Measurements from ENCODE around the gene DDN. TPM values are rescaled to one million over a fixed set of nuclear protein-coding genes. Genes with fewer than 3 reads are reported as not detected.
A peak's percentile ranks its signal among the peaks of the same experiment; 100 is the strongest.

DDN gene
- total RNA-seq, 1 experiment from 2014 or later = 3.5 TPM

- Histone ChIP-seq H3K27ac (ENCODE audit: low read length) (no peak overlapping the region), H3K4me3 (ENCODE audit: low read length) (peak overlapping the region; percentile 67; the same call in 1 of the 2 replicates), H3K9me3 (ENCODE audit: low read length) (no peaks in the 10 kb centered on the region), H3K79me2 (ENCODE audit: low read length) (no peaks in the 10 kb centered on the region), H2AFZ (ENCODE audit: low read length) (peak overlapping the region; percentile 74; the same call in 1 of the 2 replicates), H3K9ac (ENCODE audit: low read length) (no peak overlapping the region), H3K9me2 (replicated peaks; ENCODE audit: low read length) (no peaks in the 10 kb centered on the region), H4K20me1 (ENCODE audit: low read length) (no peaks in the 10 kb centered on the region), H3K4me2 (ENCODE audit: low read length) (peak overlapping the region; percentile 94), H3F3A (ENCODE audit: low read length, unreplicated experiment) (no peaks in the 10 kb centered on the region), H3K36me3 (ENCODE audit: low read depth, low read length) (no peaks in the 10 kb centered on the region), H3K4me1 (ENCODE audit: insufficient read depth, low read length) (peaks cover 29% of the 10 kb centered on the region), H3K27me3 (ENCODE audit: low read length) (peaks cover 52% of the 10 kb centered on the region)
- ATAC-seq = peak; percentile 19
- BruUV-seq (replicated peaks) = no TSS peak
- DNase-seq = no peak
- no peak for TF ChIP-seq EZH2phosphoT487 (IDR thresholded peaks at IDR 0.05; ENCODE audit: borderline replicate concordance, low read length)
- TF ChIP-seq CTCF (conservative IDR thresholded peaks at IDR 0.05; ENCODE audit: low read depth, low read length) = peak; percentile 18; the same call in 1 of the 2 replicates
- intact Hi-C loops (cut with micrococcal nuclease) = loop anchor here (5.0 kb wide), 1 partner anchor 129 kb away; the partner anchor contains the start of gene DDX23
- POLR2A ChIA-PET (ENCODE audit: unreplicated experiment) = no interaction called here
- CTCF ChIA-PET = interaction anchor here (0.6 kb wide), 1 partner anchor 14 kb away, joined by 4 read pairs; no protein-coding TSS in a partner anchor
These were observed 18.0 kb downstream of the DDN start for GRCh38 chr12:48980953-48981756.

GRCh38 chr12:48980389-48980952, 18.7 kb downstream of the DDN start:
- Histone ChIP-seq H3K4me3 (ENCODE audit: low read length) (peak overlapping the region; percentile 67), H3K36me3 (ENCODE audit: low read depth, low read length) (no peaks in the 10 kb centered on the region), H3K4me2 (ENCODE audit: low read length) (peak overlapping the region; percentile 94), H3F3A (ENCODE audit: low read length, unreplicated experiment) (no peaks in the 10 kb centered on the region), H3K27me3 (ENCODE audit: low read length) (peaks cover 52% of the 10 kb centered on the region), H2AFZ (ENCODE audit: low read length) (peak overlapping the region; percentile 74), H3K9me3 (ENCODE audit: low read length) (no peaks in the 10 kb centered on the region), H3K9me2 (replicated peaks; ENCODE audit: low read length) (no peaks in the 10 kb centered on the region), H3K9ac (ENCODE audit: low read length) (no peak overlapping the region), H4K20me1 (ENCODE audit: low read length) (no peaks in the 10 kb centered on the region), H3K27ac (ENCODE audit: low read length) (no peak overlapping the region), H3K4me1 (ENCODE audit: insufficient read depth, low read length) (peaks cover 29% of the 10 kb centered on the region), H3K79me2 (ENCODE audit: low read length) (no peaks in the 10 kb centered on the region)
- POLR2A ChIA-PET (ENCODE audit: unreplicated experiment) = no interaction called here
- peak; percentile 16 for DNase-seq
- TF ChIP-seq CTCF (conservative IDR thresholded peaks at IDR 0.05; ENCODE audit: low read depth, low read length) = peak; percentile 38; the same call in 1 of the 2 replicates
- no peak for TF ChIP-seq EZH2 (IDR thresholded peaks at IDR 0.05; ENCODE audit: low read length, unreplicated experiment)
- intact Hi-C loops (cut with micrococcal nuclease) = loop anchor here (5.0 kb wide), 1 partner anchor 128 kb away; the partner anchor contains the start of gene DDX23
- CTCF ChIA-PET = interaction anchor here (0.6 kb wide), 1 partner anchor 14 kb away, joined by 4 read pairs; no protein-coding TSS in a partner anchor
- ATAC-seq = no peak
- BruUV-seq (replicated peaks) = no TSS peak

Data from PC-3 (cell line).